A673 (cell line): Measurements from ENCODE around the gene VMO1.

ENCODE experiments used
- EZH2 ChIP-seq: fragments of 200-600 bp; sonication (generic); IDR thresholded peaks from 2 replicates; pipeline ENCODE4 v1.6.1; 2017; ENCODE audit warnings: borderline replicate concordance, low read depth, mild to moderate bottlenecking, mixed read lengths, antibody characterized with exemption, low read length; ENCODE audit not compliant: poor library complexity, severe bottlenecking
- TF ChIP-seq, protein P1 (sequence below): fragments of 300-800, 200-600 bp; sonication (generic); conservative IDR thresholded peaks from 2 replicates; pipeline ENCODE4 v1.5.1; 2017; ENCODE audit warnings: low read depth, mild to moderate bottlenecking, antibody characterized with exemption, low read length, moderate library complexity, mixed read lengths

DNA sequence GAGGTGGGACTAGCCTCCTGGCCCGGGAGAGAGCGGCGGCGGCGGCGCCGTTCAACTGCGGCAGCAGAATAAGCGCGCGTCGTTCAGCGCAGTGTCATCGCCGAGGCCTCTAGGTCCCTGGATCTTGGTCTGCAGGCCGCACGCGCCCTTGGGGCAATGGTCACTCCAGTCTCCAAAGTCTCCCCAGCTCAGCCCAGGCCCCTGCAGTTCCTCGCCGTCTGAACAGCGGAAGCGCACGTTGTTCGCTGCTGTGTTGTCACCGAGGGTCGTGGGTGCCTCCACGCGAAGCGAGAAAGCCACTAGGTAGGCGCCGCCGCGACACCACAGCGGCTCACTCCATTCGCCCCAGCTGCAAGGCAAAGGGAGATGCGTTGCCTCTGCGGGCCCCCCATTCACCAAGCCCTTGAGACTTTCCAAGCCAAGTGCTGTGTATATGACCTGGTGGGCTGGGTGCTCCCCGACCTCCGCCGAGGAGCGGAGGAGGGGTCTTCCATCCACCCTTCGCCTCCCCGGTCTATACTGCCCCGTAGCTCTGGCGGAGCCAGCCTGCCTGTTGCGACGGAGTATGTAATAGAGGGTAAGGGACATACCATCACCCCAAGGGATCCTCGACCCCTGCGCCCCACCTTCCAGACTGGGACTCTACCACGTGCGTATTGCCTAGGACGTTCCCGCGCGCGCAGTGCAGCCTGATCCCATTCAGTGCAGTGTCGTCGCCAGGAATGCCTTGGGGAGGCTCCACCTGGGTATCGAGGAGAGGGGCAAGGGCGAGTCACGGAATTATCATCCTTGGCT lies 656 bp downstream of the VMO1 start:
- TF ChIP-seq EZH2: no peak
- TF ChIP-seq, protein P1, sequence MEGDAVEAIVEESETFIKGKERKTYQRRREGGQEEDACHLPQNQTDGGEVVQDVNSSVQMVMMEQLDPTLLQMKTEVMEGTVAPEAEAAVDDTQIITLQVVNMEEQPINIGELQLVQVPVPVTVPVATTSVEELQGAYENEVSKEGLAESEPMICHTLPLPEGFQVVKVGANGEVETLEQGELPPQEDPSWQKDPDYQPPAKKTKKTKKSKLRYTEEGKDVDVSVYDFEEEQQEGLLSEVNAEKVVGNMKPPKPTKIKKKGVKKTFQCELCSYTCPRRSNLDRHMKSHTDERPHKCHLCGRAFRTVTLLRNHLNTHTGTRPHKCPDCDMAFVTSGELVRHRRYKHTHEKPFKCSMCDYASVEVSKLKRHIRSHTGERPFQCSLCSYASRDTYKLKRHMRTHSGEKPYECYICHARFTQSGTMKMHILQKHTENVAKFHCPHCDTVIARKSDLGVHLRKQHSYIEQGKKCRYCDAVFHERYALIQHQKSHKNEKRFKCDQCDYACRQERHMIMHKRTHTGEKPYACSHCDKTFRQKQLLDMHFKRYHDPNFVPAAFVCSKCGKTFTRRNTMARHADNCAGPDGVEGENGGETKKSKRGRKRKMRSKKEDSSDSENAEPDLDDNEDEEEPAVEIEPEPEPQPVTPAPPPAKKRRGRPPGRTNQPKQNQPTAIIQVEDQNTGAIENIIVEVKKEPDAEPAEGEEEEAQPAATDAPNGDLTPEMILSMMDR: no peak
